Measurements from ENCODE around the gene ZGPAT. TPM values are rescaled to one million over a fixed set of nuclear protein-coding genes. Genes with fewer than 3 reads are reported as not detected.

The ZGPAT gene
- total and polyA plus RNA-seq, 2 of the 13 experiments (the other 11 are each of a cell fraction or from before 2014, with no cell fraction given), result 23.0 to 41.9 TPM

DNA sequence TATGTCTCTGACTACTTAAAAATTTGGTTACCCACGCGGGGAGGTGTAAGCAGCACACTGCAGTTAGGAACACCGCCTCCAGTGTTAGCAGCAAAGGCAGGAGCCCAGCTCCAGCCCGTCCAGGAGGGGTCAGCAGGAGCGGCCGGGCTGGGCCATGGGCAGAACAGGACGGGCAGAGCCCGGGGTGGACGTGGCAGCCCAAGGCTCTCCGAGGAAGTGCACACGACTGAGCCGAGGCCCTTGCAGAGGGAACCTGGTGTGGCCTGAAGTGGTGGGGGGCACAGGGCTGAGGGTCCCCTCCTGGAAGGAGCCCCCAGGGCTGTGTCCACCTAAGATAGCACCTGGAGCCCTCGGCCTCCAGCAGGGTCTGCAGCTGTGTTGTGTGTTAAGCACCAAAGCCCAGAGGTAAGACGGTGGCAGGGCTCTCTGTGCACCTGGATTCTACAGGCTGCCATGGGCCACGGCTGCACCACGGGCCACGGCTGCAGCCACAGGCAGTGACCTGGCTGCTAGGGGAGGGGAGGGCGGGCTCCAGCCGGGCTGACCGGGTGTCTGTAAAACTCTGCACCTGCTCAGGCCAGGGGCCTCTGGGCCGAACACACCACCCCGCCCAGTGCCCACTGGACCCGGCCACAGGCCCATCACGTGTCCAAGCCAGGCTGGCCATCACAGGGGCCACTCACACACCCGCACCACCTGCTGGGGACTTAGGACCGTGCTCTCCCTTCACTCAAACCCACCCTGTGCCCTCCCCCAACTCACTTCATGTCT, 38.3 kb downstream of the ZGPAT start (continued):
- TF ChIP-seq HMGA1 (CRISPR knock-in tag; conservative IDR thresholded peaks at IDR 0.05), result no peak
- peak; percentile 19 for TF ChIP-seq RBM39 (IDR thresholded peaks at IDR 0.05; ENCODE audit: low read depth, low read length, poor library complexity, severe bottlenecking)
- TF ChIP-seq SP5 (CRISPR knock-in tag; IDR thresholded peaks at IDR 0.05; ENCODE audit: borderline replicate concordance, low read depth), result peak; percentile 35; the same call in 1 of the 2 replicates
- no peak for TF ChIP-seq SP4 (CRISPR knock-in tag; IDR thresholded peaks at IDR 0.05)
- no peak for TF ChIP-seq ZNF556 (CRISPR knock-in tag; IDR thresholded peaks at IDR 0.05; ENCODE audit: borderline replicate concordance)
- no peak for TF ChIP-seq GATAD1 (CRISPR knock-in tag; IDR thresholded peaks at IDR 0.05)
- no peak for TF ChIP-seq ZNF484 (CRISPR knock-in tag; IDR thresholded peaks at IDR 0.05; ENCODE audit: borderline replicate concordance, low read depth)
- TF ChIP-seq GLI4 (CRISPR knock-in tag; IDR thresholded peaks at IDR 0.05; ENCODE audit: borderline replicate concordance), result peak; percentile 69; the same call in 1 of the 2 replicates
- TF ChIP-seq, protein P1, sequence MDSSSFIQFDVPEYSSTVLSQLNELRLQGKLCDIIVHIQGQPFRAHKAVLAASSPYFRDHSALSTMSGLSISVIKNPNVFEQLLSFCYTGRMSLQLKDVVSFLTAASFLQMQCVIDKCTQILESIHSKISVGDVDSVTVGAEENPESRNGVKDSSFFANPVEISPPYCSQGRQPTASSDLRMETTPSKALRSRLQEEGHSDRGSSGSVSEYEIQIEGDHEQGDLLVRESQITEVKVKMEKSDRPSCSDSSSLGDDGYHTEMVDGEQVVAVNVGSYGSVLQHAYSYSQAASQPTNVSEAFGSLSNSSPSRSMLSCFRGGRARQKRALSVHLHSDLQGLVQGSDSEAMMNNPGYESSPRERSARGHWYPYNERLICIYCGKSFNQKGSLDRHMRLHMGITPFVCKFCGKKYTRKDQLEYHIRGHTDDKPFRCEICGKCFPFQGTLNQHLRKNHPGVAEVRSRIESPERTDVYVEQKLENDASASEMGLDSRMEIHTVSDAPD (CRISPR knock-in tag; IDR thresholded peaks at IDR 0.05), result no peak
- TF ChIP-seq HHEX (CRISPR knock-in tag; IDR thresholded peaks at IDR 0.05), result no peak
- TF ChIP-seq STAG1 (CRISPR knock-in tag; IDR thresholded peaks at IDR 0.05), result peak; percentile 22; the same call in 1 of the 2 replicates
- TF ChIP-seq HNRNPL (IDR thresholded peaks at IDR 0.05; ENCODE audit: low read depth, low read length), result peak; percentile 70
- 0 out of 2 replicates have a peak, but pooled peaks have one; percentile 37 for TF ChIP-seq ZNF317 (CRISPR knock-in tag; IDR thresholded peaks at IDR 0.05)
- TF ChIP-seq, protein P2, sequence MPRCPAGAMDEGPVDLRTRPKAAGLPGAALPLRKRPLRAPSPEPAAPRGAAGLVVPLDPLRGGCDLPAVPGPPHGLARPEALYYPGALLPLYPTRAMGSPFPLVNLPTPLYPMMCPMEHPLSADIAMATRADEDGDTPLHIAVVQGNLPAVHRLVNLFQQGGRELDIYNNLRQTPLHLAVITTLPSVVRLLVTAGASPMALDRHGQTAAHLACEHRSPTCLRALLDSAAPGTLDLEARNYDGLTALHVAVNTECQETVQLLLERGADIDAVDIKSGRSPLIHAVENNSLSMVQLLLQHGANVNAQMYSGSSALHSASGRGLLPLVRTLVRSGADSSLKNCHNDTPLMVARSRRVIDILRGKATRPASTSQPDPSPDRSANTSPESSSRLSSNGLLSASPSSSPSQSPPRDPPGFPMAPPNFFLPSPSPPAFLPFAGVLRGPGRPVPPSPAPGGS (CRISPR knock-in tag; IDR thresholded peaks at IDR 0.05), result no peak; the same call in 1 of the 2 replicates
- TF ChIP-seq ZNF724P (CRISPR knock-in tag; IDR thresholded peaks at IDR 0.05; ENCODE audit: borderline replicate concordance), result no peak
- peak; percentile 94 for TF ChIP-seq AGO1 (IDR thresholded peaks at IDR 0.05; ENCODE audit: low read depth, low read length, poor library complexity, severe bottlenecking)
- no peak for TF ChIP-seq ZNF124 (CRISPR knock-in tag; IDR thresholded peaks at IDR 0.05)
- no peak for TF ChIP-seq PHF20 (CRISPR knock-in tag; IDR thresholded peaks at IDR 0.05)
- no peak for TF ChIP-seq ZC3H13 (CRISPR knock-in tag; IDR thresholded peaks at IDR 0.05)
- TF ChIP-seq ZNF296 (CRISPR knock-in tag; conservative IDR thresholded peaks at IDR 0.05), result no peak
- TF ChIP-seq POLR2A (IDR thresholded peaks at IDR 0.05; ENCODE audit: insufficient read depth in 1 of 2, low read depth in 2 of 2, low read length in 2 of 2), result peak in 1 of 2 experiments; percentile 45; a peak in 2 of 4 replicates
- no peak for TF ChIP-seq SMAD1 (CRISPR knock-in tag; IDR thresholded peaks at IDR 0.05; ENCODE audit: borderline replicate concordance, low read depth)
- peak; percentile 62 for TF ChIP-seq HNF4A (CRISPR knock-in tag; IDR thresholded peaks at IDR 0.05)
- no peak for TF ChIP-seq ZSCAN12 (CRISPR knock-in tag; IDR thresholded peaks at IDR 0.05)
- TF ChIP-seq AGO2 (optimal IDR thresholded peaks at IDR 0.05; ENCODE audit: low read depth, low read length), result peak; percentile 99
- TF ChIP-seq ZNF333 (CRISPR knock-in tag; IDR thresholded peaks at IDR 0.05; ENCODE audit: borderline replicate concordance), result no peak
- TF ChIP-seq ZNF234 (CRISPR knock-in tag; conservative IDR thresholded peaks at IDR 0.05), result no peak
- TF ChIP-seq, protein P3, sequence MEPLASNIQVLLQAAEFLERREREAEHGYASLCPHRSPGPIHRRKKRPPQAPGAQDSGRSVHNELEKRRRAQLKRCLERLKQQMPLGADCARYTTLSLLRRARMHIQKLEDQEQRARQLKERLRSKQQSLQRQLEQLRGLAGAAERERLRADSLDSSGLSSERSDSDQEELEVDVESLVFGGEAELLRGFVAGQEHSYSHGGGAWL (CRISPR knock-in tag; IDR thresholded peaks at IDR 0.05), result no peak
- no peak for TF ChIP-seq PHF8 (CRISPR knock-in tag; IDR thresholded peaks at IDR 0.05)
- TF ChIP-seq ATF7-NPFF (CRISPR knock-in tag; IDR thresholded peaks at IDR 0.05; ENCODE audit: low read depth), result no peak; the same call in 1 of the 2 replicates
